Measurements from ENCODE around the gene FMO1.

FMO1 gene

DNA sequence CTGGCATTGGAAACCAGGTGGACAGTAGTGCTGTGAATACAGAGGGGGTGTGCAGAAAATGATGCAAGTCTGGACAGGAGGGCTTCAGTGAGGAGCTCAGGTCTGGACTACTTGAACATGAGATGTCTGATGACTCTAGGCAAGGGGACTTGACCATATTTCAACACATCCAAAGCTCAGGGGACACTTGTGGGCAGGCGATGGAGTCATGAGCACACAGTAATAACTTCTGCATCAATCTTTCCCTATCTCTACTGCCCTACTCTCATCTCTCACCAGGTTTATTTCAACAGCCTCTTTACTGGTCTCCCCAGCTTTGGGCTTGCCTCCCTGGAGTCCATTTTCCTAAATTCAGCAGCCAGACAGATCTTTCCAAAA is 41.3 kb upstream of the FMO1 start:
- H3K79me2 ChIP-seq (ENCODE audit: insufficient read depth, low read length) = no peaks in the 10 kb centered on the region
- ATAC-seq (ENCODE audit: insufficient read depth, low read depth) = no peak
- no peaks in the 10 kb centered on the region for H3K36me3 ChIP-seq (ENCODE audit: insufficient read depth, low read length)
- no peaks in the 10 kb centered on the region for H3K4me1 ChIP-seq (ENCODE audit: insufficient read depth, low read length)
- H2AFZ ChIP-seq (ENCODE audit: low read depth, low read length) = no peak overlapping the region
- no peak overlapping the region for H3K4me3 ChIP-seq (ENCODE audit: low read depth in 1 of 2, low read length in 2 of 2)
- H4K20me1 ChIP-seq (ENCODE audit: insufficient read depth, low read length) = no peaks in the 10 kb centered on the region
- no peak overlapping the region for H3K4me2 ChIP-seq (ENCODE audit: insufficient read depth, low read length)
- no peak overlapping the region for H3K27ac ChIP-seq (ENCODE audit: low read length)
- no peak for DNase-seq
- TF ChIP-seq, protein P1, sequence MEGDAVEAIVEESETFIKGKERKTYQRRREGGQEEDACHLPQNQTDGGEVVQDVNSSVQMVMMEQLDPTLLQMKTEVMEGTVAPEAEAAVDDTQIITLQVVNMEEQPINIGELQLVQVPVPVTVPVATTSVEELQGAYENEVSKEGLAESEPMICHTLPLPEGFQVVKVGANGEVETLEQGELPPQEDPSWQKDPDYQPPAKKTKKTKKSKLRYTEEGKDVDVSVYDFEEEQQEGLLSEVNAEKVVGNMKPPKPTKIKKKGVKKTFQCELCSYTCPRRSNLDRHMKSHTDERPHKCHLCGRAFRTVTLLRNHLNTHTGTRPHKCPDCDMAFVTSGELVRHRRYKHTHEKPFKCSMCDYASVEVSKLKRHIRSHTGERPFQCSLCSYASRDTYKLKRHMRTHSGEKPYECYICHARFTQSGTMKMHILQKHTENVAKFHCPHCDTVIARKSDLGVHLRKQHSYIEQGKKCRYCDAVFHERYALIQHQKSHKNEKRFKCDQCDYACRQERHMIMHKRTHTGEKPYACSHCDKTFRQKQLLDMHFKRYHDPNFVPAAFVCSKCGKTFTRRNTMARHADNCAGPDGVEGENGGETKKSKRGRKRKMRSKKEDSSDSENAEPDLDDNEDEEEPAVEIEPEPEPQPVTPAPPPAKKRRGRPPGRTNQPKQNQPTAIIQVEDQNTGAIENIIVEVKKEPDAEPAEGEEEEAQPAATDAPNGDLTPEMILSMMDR (IDR thresholded peaks at IDR 0.05; ENCODE audit: borderline replicate concordance, extremely low read depth, low read length, poor library complexity, severe bottlenecking) = no peak
- no peak for TF ChIP-seq EZH2 (IDR thresholded peaks at IDR 0.05; ENCODE audit: borderline replicate concordance, low read depth, low read length, severe bottlenecking)
- peaks cover 4% of the 10 kb centered on the region for H3K27me3 ChIP-seq (ENCODE audit: insufficient read depth, low read length, poor library complexity)
- no peaks in the 10 kb centered on the region for H3K9me3 ChIP-seq (ENCODE audit: insufficient read depth, low read length, severe bottlenecking)
- no peak overlapping the region for H3K9ac ChIP-seq (ENCODE audit: low read depth, low read length)

- Histone ChIP-seq H3K4me1 (ENCODE audit: insufficient read depth, low read length) (no peaks in the 10 kb centered on the region), H3K27me3 (ENCODE audit: insufficient read depth, low read length, poor library complexity) (peaks cover 4% of the 10 kb centered on the region), H3K4me3 (ENCODE audit: low read depth in 1 of 2, low read length in 2 of 2) (no peak overlapping the region), H3K79me2 (ENCODE audit: insufficient read depth, low read length) (no peaks in the 10 kb centered on the region), H2AFZ (ENCODE audit: low read depth, low read length) (no peak overlapping the region), H3K9ac (ENCODE audit: low read depth, low read length) (no peak overlapping the region), H4K20me1 (ENCODE audit: insufficient read depth, low read length) (no peaks in the 10 kb centered on the region), H3K9me3 (ENCODE audit: insufficient read depth, low read length, severe bottlenecking) (no peaks in the 10 kb centered on the region), H3K27ac (ENCODE audit: low read length) (no peak overlapping the region), H3K36me3 (ENCODE audit: insufficient read depth, low read length) (no peaks in the 10 kb centered on the region), H3K4me2 (ENCODE audit: insufficient read depth, low read length) (no peak overlapping the region)
- ATAC-seq (ENCODE audit: insufficient read depth, low read depth) (no peak), DNase-seq (no peak)
- TF ChIP-seq, protein P1 (IDR thresholded peaks at IDR 0.05; ENCODE audit: borderline replicate concordance, extremely low read depth, low read length, poor library complexity, severe bottlenecking) = no peak
- TF ChIP-seq EZH2 (IDR thresholded peaks at IDR 0.05; ENCODE audit: borderline replicate concordance, low read depth, low read length, severe bottlenecking) = no peak
These were observed 40.9 kb upstream of the FMO1 start for GRCh38 chr1:171207377-171207776.

- no peak for DNase-seq
- Histone ChIP-seq H3K4me1 (ENCODE audit: insufficient read depth, low read length) (no peaks in the 10 kb centered on the region), H3K27ac (ENCODE audit: low read length) (no peak overlapping the region), H3K4me2 (ENCODE audit: insufficient read depth, low read length) (no peak overlapping the region), H3K79me2 (ENCODE audit: insufficient read depth, low read length) (no peaks in the 10 kb centered on the region), H2AFZ (ENCODE audit: low read depth, low read length) (no peak overlapping the region), H3K9me3 (ENCODE audit: insufficient read depth, low read length, severe bottlenecking) (no peaks in the 10 kb centered on the region), H3K36me3 (ENCODE audit: insufficient read depth, low read length) (no peaks in the 10 kb centered on the region), H3K9ac (ENCODE audit: low read depth, low read length) (no peak overlapping the region), H3K4me3 (ENCODE audit: low read depth in 1 of 2, low read length in 2 of 2) (no peak overlapping the region), H4K20me1 (ENCODE audit: insufficient read depth, low read length) (no peaks in the 10 kb centered on the region), H3K27me3 (ENCODE audit: insufficient read depth, low read length, poor library complexity) (no peaks in the 10 kb centered on the region)
- TF ChIP-seq, protein P1 (IDR thresholded peaks at IDR 0.05; ENCODE audit: borderline replicate concordance, extremely low read depth, low read length, poor library complexity, severe bottlenecking) = no peak
- no peak for TF ChIP-seq EZH2 (IDR thresholded peaks at IDR 0.05; ENCODE audit: borderline replicate concordance, low read depth, low read length, severe bottlenecking)
- no peak for ATAC-seq (ENCODE audit: insufficient read depth, low read depth)
These were observed 37.9 kb upstream of the FMO1 start for GRCh38 chr1:171210355-171210754.
